ENCODE data around the gene TTC36.

- TF ChIP-seq EZH2 (IDR thresholded peaks at IDR 0.05) = no peak
- TF ChIP-seq FOXP2 (optimal IDR thresholded peaks at IDR 0.05; ENCODE audit: control extremely low read depth, extremely low read length, insufficient read depth) = no peak
Measured at GRCh38 chr11:118572061-118572980, 45.0 kb downstream of the TTC36 start, which contains the start of gene ARCN1.

All from SK-N-MC (cell line).